H9 (cell line): ENCODE results near the gene TMEM200A. TPM values are rescaled to one million over a fixed set of nuclear protein-coding genes. Genes with fewer than 3 reads are reported as not detected.

Experiments used
- DNase-seq: peaks from one replicate; pipeline ENCODE4 v3.0.0-alpha.2; 2017
- H2AFZ ChIP-seq: one replicate; pipeline ENCODE4 v1.6.1; 2013; ENCODE audit warnings: mild to moderate bottlenecking, low read length, control low read depth, moderate library complexity
- H2AK5ac ChIP-seq: 2 replicates; pipeline ENCODE4 v1.6.1; 2013; ENCODE audit warnings: low read length, control low read depth, mixed read lengths; ENCODE audit not compliant: insufficient read length
- H2BK120ac ChIP-seq: one replicate; pipeline ENCODE4 v1.6.1; 2013; ENCODE audit warnings: low read depth, mild to moderate bottlenecking, low read length, control low read depth, inconsistent platforms; ENCODE audit not compliant: poor library complexity, severe bottlenecking
- H2BK12ac ChIP-seq: 2 replicates; pipeline ENCODE4 v1.6.1; 2013; ENCODE audit warnings: low read length, control low read depth, mixed read lengths, low read depth; ENCODE audit not compliant: insufficient read length
- H2BK15ac ChIP-seq: 2 replicates; pipeline ENCODE4 v1.6.1; 2013; ENCODE audit warnings: low read depth, low read length, control low read depth
- H2BK20ac ChIP-seq: one replicate; pipeline ENCODE4 v1.6.1; 2013; ENCODE audit warnings: low read depth, mild to moderate bottlenecking, low read length, control low read depth, inconsistent platforms; ENCODE audit not compliant: poor library complexity, severe bottlenecking
- H2BK5ac ChIP-seq: 2 replicates; pipeline ENCODE4 v1.6.1; 2013; ENCODE audit warnings: low read length, control low read depth, mixed read lengths; ENCODE audit not compliant: insufficient read length
- H3K14ac ChIP-seq: 2 replicates; pipeline ENCODE4 v1.6.1; 2013; ENCODE audit warnings: low read length, control low read depth; ENCODE audit not compliant: insufficient read depth
- H3K18ac ChIP-seq: 2 replicates; pipeline ENCODE4 v1.6.1; 2013; ENCODE audit warnings: low read depth, mild to moderate bottlenecking, mixed read lengths, low read length, control low read depth; ENCODE audit not compliant: insufficient read length
- H3K23ac ChIP-seq: 2 replicates; pipeline ENCODE4 v1.6.1; 2013; ENCODE audit warnings: low read length, control low read depth, mixed read lengths, low read depth; ENCODE audit not compliant: insufficient read length
- H3K23me2 ChIP-seq: 2 replicates; pipeline ENCODE4 v1.6.1; 2013; ENCODE audit warnings: low read depth, mild to moderate bottlenecking, mixed read lengths, low read length, control low read depth; ENCODE audit not compliant: insufficient read length, poor library complexity, severe bottlenecking
- H3K27ac ChIP-seq: 2 replicates; pipeline ENCODE4 v1.5.1; 2013; ENCODE audit warnings: low read length, control low read depth, mixed read lengths, low read depth; ENCODE audit not compliant: insufficient read length
- H3K27me3 ChIP-seq: 2 replicates; pipeline ENCODE4 v1.6.1; 2013; ENCODE audit warnings: low read length, control low read depth, inconsistent platforms; ENCODE audit not compliant: insufficient read depth
- H3K4ac ChIP-seq: 2 replicates; pipeline ENCODE4 v1.6.1; 2013; ENCODE audit warnings: low read depth, mild to moderate bottlenecking, control low read depth, inconsistent platforms, low read length, moderate library complexity
- H3K4me1 ChIP-seq: 2 replicates; pipeline ENCODE4 v1.6.1; 2013; ENCODE audit warnings: low read length, control low read depth, inconsistent platforms; ENCODE audit not compliant: insufficient read depth
- H3K4me2 ChIP-seq: 2 replicates; pipeline ENCODE4 v1.6.1; 2013; ENCODE audit warnings: low read length, control low read depth, mixed read lengths; ENCODE audit not compliant: insufficient read length, insufficient read depth
- H3K56ac ChIP-seq: 2 replicates; pipeline ENCODE4 v1.6.1; 2013; ENCODE audit warnings: low read depth, mild to moderate bottlenecking, mixed read lengths, low read length, control low read depth; ENCODE audit not compliant: insufficient read length
- H3K79me1 ChIP-seq: 2 replicates; pipeline ENCODE4 v1.6.1; 2013; ENCODE audit warnings: low read depth, mild to moderate bottlenecking, moderate library complexity, low read length, control low read depth, inconsistent platforms; ENCODE audit not compliant: insufficient read depth, poor library complexity, severe bottlenecking
- H3K79me2 ChIP-seq: 2 replicates; pipeline ENCODE4 v1.6.1; 2013; ENCODE audit warnings: low read length, control low read depth, inconsistent platforms; ENCODE audit not compliant: insufficient read depth
- H3K9ac ChIP-seq: 2 replicates; pipeline ENCODE4 v1.6.1; 2013; ENCODE audit warnings: low read length, control low read depth, mixed read lengths; ENCODE audit not compliant: insufficient read length; ENCODE audit errors: extremely low read depth
- H3K9me3 ChIP-seq: one replicate; pipeline ENCODE4 v1.6.1; 2013; ENCODE audit warnings: low read depth, low read length, inconsistent platforms; ENCODE audit not compliant: control insufficient read depth
- H3T11ph ChIP-seq: one replicate; pipeline ENCODE4 v1.6.1; 2013; ENCODE audit warnings: mild to moderate bottlenecking, low read length, control low read depth, inconsistent platforms
- H4K20me1 ChIP-seq: one replicate; pipeline ENCODE4 v1.6.1; 2013; ENCODE audit not compliant: control insufficient read depth, insufficient read length, insufficient read depth
- H4K5ac ChIP-seq: 2 replicates; pipeline ENCODE4 v1.6.1; 2013; ENCODE audit warnings: low read depth, mild to moderate bottlenecking, mixed read lengths, low read length, control low read depth; ENCODE audit not compliant: insufficient read length
- H4K8ac ChIP-seq: replicated peaks from 2 replicates; pipeline ENCODE4 v1.6.1; 2013; ENCODE audit warnings: low read length, control low read depth, mixed read lengths, low read depth; ENCODE audit not compliant: insufficient read length
- H4K91ac ChIP-seq: 2 replicates; pipeline ENCODE4 v1.6.1; 2013; ENCODE audit warnings: low read depth, mild to moderate bottlenecking, moderate library complexity, mixed read lengths, low read length, control low read depth; ENCODE audit not compliant: insufficient read length
- H3K27ac Mint-ChIP-seq, 3 experiments: 2 replicates in 2 of 3; 3 replicates in 1 of 3; pipeline ENCODE4 v1.8.0; 2020 to 2021; ENCODE audit warnings: mixed read lengths in 3 of 3, mild to moderate bottlenecking in 1 of 3, moderate library complexity in 1 of 3
- H3K27me3 Mint-ChIP-seq: 2 replicates; pipeline ENCODE4 v1.8.0; 2021; ENCODE audit warnings: low read depth, mild to moderate bottlenecking, moderate library complexity, mixed read lengths
- H3K36me3 Mint-ChIP-seq, 3 experiments: 2 replicates in 2 of 3; 3 replicates in 1 of 3; pipeline ENCODE4 v1.8.0; 2020 to 2021; ENCODE audit warnings: low read depth in 3 of 3, mixed read lengths in 3 of 3; ENCODE audit not compliant: insufficient read depth in 1 of 3
- H3K4me1 Mint-ChIP-seq, 2 experiments: 2 replicates each; pipeline ENCODE4 v1.8.0; 2020; ENCODE audit warnings: mixed read lengths in 2 of 2
- H3K4me3 Mint-ChIP-seq, 2 experiments: 2 replicates in 1 of 2; 3 replicates in 1 of 2; pipeline ENCODE4 v1.8.0; 2020 to 2021; ENCODE audit warnings: mild to moderate bottlenecking in 2 of 2, mixed read lengths in 2 of 2, moderate library complexity in 1 of 2
- H3K9me3 Mint-ChIP-seq, 2 experiments: 2 replicates in 1 of 2; 3 replicates in 1 of 2; pipeline ENCODE4 v1.8.0; 2020; ENCODE audit warnings: mild to moderate bottlenecking in 2 of 2, mixed read lengths in 2 of 2, moderate library complexity in 1 of 2
- WGBS: extraction: QIAGEN DNeasy Blood & Tissue Kit; methylation state at CpG from one replicate; pipeline ENCODE4 v1.1.7; 2013; ENCODE audit warnings: missing lambda C conversion rate, low lambda C conversion rate, mixed read lengths; ENCODE audit not compliant: insufficient read length; ENCODE audit errors: extremely low coverage; 5-methylcytosine and 5-hydroxymethylcytosine counted together
- total RNA-seq: library from RNA; stranded (reverse); gene quantifications from 2 replicates; pipeline ENCODE4 v1.2.1, GENCODE V29; 2021
- TF ChIP-seq, protein P1 (sequence below): fragments of 200-600 bp; sonication (generic); conservative IDR thresholded peaks from 3 replicates; pipeline ENCODE4 v1.8.0; 2021; ENCODE audit warnings: antibody characterized with exemption, mild to moderate bottlenecking

Gene TMEM200A
- total RNA-seq, 1 experiment from 2014 or later = 6.1 TPM

GRCh38 chr6:130411481-130411880 lies 45.7 kb downstream of the TMEM200A start:
- Histone ChIP-seq H2BK120ac (no peak overlapping the region), H3K4ac (no peak overlapping the region), H3K23ac (no peak overlapping the region), H3K79me1 (no peaks in the 10 kb centered on the region), H3T11ph (no peak overlapping the region), H2AFZ (no peak overlapping the region), H2BK20ac (no peak overlapping the region), H3K27ac (no peak overlapping the region), H4K91ac (no peak overlapping the region), H3K56ac (no peak overlapping the region), H2BK15ac (no peak overlapping the region), H3K14ac (no peak overlapping the region), H2BK5ac (no peak overlapping the region), H4K8ac (no peak overlapping the region), H3K27me3 (no peaks in the 10 kb centered on the region), H4K5ac (no peak overlapping the region), H2AK5ac (no peak overlapping the region), H3K4me2 (no peak overlapping the region), H3K9me3 (no peaks in the 10 kb centered on the region), H3K79me2 (peaks cover 3% of the 10 kb centered on the region; the same call in 1 of the 2 replicates), H3K9ac (no peak overlapping the region), H2BK12ac (no peak overlapping the region), H4K20me1 (no peaks in the 10 kb centered on the region), H3K18ac (no peak overlapping the region), H3K23me2 (no peaks in the 10 kb centered on the region), H3K4me1 (peaks cover 2% of the 10 kb centered on the region; the same call in 1 of the 2 replicates)
- Mint-ChIP-seq H3K4me3 (no peak overlapping the region), H3K27ac (no peak overlapping the region; a peak in 1 of 7 replicates), H3K36me3 (peaks cover 6 to 23% (median 20%) of the 10 kb centered on the region in 3 experiments; a peak in 6 of 7 replicates), H3K4me1 (peaks cover 18 to 28% of the 10 kb centered on the region in 2 experiments), H3K27me3 (no peaks in the 10 kb centered on the region), H3K9me3 (peaks cover 14 to 15% of the 10 kb centered on the region in 2 experiments)
- no CpG with 5 or more reads among the region's 2 CpGs for WGBS
- no peak for DNase-seq
- TF ChIP-seq, protein P1, sequence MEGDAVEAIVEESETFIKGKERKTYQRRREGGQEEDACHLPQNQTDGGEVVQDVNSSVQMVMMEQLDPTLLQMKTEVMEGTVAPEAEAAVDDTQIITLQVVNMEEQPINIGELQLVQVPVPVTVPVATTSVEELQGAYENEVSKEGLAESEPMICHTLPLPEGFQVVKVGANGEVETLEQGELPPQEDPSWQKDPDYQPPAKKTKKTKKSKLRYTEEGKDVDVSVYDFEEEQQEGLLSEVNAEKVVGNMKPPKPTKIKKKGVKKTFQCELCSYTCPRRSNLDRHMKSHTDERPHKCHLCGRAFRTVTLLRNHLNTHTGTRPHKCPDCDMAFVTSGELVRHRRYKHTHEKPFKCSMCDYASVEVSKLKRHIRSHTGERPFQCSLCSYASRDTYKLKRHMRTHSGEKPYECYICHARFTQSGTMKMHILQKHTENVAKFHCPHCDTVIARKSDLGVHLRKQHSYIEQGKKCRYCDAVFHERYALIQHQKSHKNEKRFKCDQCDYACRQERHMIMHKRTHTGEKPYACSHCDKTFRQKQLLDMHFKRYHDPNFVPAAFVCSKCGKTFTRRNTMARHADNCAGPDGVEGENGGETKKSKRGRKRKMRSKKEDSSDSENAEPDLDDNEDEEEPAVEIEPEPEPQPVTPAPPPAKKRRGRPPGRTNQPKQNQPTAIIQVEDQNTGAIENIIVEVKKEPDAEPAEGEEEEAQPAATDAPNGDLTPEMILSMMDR = no peak
